GM11168 (cell line): Measurements from ENCODE around the gene PRKCH.

Experiments used
- in situ Hi-C: fragments of 300-500 bp; cut with MboI; formaldehyde crosslinking; loops from one replicate; pipeline ENCODE4 v1.12.0; 2022; ENCODE audit warnings: low sequenced_read_pairs; ENCODE audit not compliant: unreplicated experiment

The PRKCH gene

DNA sequence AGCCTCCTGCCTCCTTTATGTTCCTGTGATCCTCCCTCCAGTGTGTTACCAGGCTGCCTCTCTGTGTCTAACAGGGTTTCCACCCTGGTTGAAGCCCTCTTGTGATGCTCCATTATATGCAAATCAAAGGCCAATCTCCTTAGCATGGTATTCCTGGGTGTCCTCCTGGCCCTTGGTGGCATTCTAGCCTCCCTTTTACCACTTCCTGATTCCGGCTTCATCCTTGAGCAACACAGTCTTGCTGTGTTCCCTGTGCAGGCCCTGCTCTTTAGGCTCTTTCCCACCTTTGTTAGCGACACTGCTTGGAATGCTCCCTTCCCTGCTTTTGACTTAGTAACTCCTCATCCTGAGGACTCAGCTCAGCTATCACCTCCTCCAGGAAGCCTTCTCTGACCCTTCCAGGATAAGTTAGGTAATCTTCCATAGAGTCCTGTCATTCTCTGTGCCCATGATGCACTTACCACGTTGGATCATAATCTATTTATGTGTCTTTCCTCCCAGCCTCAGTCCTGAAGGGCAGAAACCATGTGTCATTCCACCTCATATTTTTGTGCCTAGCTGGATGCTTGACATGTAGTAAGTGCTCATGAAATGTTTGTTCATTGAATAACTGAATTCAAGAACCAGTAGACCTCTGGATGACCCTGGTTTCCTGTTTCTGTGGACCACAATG lies 37.3 kb downstream of the PRKCH start:
- in situ Hi-C loops: no loop called here

DNA sequence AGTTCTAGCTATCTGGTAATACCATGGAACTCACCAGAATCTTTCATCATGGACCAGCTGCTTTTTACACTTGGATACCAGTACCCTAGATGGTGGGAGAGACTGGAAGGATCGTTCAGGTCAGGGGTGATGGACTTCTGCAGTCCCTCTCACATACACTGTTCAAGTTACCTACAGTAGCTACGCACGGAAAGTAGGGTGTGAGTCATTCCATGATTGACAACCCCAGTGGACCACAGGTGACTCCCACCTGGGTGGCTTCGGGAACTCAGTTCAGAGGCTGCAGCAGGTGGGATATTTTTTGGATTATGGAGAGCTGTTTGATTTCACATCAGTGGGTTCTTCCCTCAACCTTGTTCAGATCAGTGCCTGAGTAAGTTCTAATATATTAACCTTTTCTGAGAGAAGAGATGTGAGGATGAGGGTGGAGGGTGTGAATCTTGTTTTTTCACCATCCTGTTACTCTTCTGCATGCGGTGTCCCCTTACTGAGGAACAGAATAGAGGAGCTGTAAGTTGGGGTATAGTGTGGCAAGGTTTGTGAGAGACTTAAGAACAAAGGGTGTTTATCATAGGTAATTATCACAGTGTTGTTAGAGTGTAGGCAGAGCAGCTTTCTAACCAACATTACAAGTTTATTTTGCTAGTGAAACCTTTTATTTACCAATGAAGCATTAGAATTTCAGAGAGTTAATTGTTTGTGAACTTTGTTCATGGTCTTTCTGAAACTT lies 39.6 kb downstream of the PRKCH start:
- in situ Hi-C loops: no loop called here

DNA sequence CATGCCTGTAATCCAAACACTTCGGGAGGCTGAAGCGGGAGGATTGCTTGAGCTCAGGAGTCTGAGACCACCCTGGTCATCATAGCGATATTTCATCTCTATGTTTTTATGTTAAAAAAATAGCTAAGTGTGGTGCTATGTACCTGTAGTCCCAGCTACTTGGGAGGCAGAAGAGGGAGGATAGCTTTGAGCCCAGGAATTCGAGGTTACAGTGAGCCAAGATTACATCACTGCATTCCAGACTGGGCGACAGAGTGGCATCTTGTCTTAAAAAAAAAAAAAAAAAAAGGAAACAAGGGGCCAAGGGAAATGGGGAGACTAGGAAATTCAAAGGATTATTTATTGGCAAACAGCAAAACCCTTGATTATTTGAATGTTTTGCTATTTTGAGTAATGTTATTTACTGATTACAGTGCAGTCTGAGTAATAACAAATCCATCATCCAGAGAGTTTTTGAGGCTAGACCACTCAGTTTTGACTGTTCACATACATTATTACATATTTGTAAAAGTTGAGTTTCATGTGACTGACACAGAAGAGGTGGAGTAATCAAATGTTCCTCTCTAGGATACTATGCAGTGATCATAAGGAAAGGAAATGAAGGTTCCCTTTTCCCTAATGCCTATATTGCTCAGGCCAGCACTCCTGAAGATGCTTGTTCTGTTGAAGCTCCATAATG lies 40.8 kb downstream of the PRKCH start:
- in situ Hi-C loops: no loop called here

DNA sequence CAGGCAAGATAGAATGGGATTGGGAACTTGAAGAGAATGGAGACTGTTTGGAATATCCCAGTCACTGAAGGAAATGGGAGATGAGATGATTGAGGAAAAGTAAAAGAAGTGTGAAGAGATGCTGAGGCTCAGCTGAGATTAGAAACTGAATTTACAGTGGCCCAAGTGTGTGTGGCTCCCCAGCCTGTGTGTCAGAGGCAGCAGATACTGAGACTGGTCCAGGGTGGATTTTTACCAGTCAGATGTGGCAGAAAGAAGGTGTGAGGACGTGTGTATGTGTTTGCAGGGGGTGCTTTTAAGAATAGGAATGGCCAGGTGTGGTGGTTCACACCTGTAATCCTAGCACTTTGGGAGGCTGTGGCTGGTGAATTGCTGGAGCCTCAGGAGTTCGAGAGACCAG lies 42.9 kb downstream of the PRKCH start:
- in situ Hi-C loops: no loop called here

DNA sequence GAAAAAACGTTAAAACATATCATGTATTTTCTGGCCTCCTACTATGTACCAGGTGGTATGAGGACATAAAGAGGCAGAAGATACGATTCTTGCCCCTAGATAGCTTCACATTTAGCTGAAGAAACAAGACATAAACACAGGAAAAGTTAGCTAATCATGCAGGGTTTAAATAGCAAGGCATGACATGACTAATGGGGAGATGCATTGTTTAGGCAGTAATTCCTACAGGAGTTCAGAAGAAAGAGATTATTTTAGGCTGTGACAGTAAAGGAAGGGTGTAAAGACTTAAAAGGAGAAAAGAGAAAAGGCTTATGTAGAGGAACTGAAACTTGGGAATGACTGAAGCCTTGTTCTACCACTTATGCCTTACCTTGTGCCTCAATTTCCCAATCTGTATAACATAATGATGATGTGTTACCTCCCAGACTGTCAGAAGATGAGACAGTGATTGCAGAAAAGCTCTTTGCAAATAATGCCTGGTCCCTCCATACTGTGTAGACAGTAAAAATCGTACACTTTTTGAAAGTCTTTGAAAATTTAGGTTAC lies 44.4 kb downstream of the PRKCH start:
- in situ Hi-C loops: no loop called here

DNA sequence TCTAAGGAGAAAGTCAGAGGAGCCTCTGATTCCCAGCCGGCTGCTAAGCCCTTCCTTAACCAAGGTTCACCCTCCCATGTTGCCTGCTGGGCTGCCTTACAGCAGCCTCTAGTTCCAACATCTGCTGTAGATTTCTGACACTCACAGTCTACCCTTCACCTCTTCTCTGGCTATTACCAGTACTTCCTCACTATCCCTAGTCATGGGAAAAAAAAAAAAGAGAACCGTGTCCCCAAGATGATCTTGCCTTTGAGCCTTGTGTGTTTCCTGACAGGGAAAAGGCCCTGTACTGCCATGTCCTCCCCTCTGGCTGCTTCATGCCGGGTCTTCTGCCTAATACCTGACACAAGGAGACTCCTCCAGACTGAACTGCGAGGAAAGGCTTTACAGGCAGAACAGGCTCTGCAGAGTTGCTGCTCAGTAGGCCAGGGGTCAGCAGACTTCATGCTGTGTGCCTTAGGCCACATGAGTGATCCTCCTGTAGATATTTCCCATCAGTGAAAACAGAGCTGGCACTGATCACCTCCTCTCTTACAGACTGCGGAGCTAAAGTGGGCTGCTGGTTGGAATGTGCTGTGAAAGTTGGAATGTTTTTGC lies 46.8 kb downstream of the PRKCH start:
- in situ Hi-C loops: no loop called here

DNA sequence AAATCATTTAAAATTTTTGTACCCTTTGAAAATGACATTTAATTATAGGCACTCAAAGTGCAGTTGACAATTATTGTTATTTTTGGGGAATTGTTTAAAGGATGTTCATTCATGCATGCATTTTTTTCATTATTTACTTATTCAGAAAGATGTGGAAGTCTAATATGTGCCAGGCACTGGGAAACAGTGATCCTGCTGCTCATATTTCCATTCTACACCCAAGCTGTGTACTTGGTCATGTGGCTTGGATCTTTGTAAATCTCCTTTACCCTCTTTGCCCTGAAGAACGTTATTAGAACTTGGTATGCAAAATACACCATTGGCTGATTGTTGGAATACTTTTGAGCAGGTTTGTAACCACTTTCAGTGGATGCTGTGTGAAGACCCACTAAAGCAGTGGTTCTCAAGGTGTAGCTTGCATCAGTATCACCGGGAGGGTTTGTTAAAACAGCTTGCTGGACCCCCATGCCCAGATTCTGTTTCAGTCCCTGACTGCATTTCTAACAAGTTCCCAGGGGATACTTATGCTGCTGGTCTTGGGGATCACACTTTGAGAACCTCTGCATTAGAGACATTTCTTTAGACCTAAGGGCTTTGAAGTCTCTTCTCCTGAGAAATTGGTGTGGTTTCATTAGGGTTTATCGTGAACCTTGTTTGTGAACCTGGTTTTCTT lies 47.5 kb downstream of the PRKCH start:
- in situ Hi-C loops: no loop called here

DNA sequence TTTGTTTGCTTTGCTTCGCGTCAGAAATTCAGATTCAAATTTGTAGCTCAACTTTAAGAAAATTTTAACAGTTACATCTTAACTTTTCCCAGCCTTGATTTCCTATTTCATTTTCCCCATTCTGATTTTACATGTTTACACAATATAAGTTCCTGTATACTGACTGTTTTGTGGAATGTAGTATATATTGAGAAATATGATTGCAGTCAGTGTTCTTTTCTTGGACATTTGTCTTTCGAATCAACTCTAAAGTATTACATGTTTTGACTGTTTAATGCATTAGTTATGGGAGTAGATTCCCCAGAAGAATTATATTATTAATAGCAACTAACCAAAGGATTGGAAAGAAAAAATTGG lies 48.1 kb downstream of the PRKCH start:
- in situ Hi-C loops: no loop called here

DNA sequence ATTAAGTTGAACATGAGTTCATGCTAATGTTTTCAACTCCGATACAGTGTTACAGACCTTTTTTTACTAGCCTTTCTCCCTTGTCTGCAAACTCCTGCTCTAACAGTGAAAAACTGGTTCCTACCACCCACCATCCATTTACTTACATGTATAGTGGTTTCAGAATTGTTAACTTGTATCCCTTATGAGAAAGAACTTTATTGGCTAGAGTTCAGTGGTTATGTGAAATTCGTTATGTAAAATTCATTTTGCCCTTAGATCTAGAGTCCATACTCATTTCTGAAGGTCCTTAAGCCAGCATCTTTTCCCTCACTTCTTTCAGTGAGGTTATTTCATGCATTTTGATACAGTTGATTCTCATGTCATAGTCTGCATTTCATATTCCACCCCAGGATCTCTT lies 51.0 kb downstream of the PRKCH start:
- in situ Hi-C loops: no loop called here

DNA sequence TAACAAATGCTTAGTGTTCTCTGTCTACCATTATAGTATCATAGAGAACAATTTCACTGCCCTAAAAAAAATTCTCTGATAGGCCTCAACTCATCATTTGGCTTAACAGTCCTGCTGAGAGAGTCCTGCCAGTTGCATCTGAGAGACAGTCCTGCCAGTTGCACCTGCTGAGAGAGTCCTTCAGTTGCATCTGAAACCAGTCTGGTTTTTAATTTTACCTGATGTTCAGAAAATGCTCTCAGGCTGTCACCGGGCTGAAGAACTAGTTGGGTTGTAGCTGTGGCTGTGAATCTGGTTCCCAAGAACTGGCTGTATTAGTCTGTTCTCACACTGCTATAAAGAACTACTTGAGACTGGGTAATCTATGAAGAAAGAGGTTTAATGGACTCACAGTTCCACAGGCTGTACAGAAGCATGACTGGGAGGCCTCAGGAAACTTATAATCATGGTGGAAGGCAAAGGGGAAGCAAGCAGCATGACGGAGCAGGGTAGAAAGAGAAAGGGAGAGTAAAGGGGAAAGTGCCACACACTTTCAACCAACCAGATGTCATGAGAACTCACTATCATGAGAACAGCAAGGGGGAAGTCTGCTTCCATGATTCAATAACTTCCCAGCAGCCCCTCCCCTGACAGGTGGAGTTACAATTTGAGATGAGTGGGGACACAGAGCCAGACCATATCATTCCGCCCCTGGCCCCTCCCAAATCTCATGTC lies 51.6 kb downstream of the PRKCH start:
- in situ Hi-C loops: no loop called here

DNA sequence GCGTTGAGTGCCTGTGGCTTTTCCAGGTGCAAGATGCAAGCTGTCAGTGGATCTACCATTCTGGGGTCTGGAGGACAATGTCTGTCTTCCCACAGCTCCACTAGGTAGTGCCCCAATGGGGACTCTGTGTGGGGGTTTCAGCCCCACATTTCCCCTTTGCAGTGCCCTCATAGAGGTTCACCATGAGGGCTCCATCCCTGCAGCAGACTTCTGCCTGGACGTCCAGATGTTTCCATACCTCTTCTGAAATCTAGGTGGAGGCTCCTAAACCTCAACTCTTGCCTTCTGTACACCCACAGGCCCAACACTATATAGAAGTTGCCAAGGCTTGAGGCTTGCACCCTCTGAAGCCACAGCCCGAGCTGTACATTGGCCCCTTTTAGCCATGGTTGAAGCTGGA lies 52.9 kb downstream of the PRKCH start:
- in situ Hi-C loops: no loop called here

DNA sequence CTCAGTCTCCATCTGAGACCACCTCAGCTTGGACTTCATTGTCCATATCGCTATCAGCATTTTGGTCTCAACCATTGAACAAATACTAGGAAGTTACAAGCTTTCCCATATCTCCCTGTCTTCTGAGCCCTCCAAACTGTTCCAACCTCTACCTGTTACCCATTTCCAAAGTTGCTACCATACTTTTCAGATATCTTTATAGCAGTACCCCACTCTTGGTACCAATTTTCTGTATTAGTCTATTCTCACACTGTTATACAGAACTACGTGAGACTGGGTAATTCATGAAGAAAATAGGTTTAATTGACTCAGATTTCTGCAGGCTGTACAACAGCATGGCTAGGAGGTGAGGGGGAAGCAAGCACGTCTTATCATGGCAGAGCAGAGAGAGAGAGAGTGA lies 53.8 kb downstream of the PRKCH start:
- in situ Hi-C loops: no loop called here

DNA sequence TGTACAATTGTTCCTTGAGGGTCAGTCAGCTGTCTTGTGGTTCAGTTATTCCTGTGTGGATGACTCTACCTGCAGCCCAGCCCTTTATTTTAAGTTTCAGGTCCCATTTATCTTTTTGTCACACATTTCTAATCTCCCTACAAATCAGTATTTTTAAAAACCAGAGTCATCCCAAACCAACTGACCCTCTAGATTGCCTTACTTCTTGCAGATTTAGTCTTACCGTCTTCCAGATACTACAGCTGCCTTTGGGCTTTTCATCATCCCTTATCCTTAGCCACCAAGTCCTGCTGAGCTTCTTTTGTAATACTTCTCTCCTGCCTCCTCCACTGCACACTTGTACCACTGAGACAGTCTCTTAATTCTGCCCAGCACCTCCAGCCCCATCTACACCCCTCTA lies 54.9 kb downstream of the PRKCH start:
- in situ Hi-C loops: no loop called here

DNA sequence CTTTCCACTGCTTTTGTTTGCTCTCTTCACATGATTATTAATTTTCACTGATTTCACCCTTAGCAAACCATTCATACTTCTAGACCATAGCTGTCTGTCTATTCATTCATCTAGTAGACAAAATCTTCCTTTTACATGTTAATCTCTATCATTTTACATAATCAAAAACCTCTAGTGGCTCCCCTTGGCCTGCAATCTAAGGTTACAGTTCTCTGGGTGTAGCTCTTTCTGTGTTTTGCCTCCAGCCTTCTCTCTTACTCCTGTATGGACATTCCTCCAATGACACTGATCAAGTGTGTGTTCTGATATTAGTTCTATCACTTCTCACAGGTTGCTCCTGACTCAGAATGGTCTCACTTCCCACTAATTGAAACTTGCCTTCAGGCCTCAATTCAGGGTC lies 56.4 kb downstream of the PRKCH start:
- in situ Hi-C loops: no loop called here

DNA sequence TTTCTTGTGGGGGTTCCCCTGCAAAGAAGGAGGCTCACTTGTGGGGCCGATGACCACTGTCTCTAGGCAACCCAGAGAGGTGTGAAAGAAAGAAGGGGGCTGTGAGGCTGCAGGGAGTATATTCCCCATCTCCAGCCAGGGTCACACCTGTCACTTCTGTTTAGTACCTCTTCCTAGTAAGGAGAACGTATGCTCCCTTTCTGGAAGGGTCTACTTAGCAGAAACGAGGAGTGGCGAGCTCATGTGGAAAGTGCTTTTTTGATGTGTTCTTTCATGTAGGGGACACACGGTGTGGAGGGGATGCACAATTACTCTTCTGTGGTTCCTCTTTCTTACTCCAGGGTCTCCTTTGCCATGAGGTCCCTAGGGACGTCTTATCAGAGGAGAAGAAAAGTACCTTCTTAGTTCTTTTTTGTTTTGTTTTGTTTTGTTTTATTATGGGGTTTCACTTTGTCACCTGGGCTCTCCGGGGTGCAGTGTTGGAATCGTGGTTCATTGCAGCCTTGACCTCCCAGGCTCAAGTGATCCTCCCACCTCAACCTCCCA lies 58.3 kb downstream of the PRKCH start:
- in situ Hi-C loops: no loop called here

DNA sequence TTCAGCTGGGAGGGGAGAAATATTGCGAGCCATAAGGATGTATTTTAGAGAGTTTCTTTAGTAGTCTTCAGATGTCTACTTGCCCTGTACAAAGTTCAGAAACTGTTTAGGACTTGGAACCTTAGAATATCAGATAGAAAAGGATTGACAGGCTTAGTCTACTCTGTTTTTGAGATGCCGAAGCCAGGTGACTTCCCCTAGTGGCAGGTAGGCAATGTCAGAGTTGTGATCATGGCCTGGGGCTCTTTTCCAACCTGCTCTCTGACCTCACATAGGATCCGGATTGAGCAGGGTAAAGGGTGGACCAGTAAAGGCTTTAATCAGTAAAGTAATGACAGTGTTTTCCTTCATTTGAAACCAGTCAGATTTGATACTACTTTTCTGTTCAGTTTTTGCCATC lies 59.6 kb downstream of the PRKCH start:
- in situ Hi-C loops: no loop called here

DNA sequence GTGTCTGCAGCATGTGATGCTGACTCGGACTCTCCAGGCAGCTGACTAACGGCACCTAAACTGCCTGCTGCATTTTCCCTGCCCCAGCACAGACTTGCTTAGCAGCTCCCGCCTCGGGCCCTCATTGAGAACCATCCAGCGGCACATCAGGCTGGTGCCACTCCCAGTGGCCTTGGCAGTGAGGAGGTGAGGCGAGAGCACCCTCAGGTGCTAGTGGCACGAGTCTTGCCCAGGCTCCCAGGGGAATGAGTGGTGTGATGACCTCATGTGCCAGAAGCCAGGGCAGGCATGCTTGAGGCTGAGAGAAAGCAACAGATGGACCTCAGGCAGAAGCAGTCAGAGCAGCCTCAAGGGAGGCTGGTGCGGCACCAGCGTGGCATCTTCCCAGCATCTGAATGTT lies 60.2 kb downstream of the PRKCH start:
- in situ Hi-C loops: no loop called here

DNA sequence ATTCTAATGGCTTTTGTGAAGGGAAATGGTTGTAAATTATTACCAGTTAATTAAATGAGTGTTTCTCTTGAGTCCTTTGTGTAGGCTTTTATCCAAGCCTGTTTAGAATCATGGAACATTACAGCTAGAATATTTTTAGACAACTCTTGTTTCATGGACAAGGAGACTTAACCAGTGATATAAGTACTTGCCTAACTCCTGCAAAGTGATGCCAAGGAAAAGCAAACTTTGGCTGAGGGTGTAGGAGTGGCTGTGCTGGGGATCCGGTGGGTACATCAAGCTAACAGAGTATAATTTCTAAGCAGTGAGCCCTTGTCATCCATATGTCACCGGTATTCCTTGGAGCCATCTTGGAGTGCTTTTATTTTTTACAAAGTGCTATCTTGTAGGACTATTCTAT lies 61.5 kb downstream of the PRKCH start:
- in situ Hi-C loops: no loop called here

DNA sequence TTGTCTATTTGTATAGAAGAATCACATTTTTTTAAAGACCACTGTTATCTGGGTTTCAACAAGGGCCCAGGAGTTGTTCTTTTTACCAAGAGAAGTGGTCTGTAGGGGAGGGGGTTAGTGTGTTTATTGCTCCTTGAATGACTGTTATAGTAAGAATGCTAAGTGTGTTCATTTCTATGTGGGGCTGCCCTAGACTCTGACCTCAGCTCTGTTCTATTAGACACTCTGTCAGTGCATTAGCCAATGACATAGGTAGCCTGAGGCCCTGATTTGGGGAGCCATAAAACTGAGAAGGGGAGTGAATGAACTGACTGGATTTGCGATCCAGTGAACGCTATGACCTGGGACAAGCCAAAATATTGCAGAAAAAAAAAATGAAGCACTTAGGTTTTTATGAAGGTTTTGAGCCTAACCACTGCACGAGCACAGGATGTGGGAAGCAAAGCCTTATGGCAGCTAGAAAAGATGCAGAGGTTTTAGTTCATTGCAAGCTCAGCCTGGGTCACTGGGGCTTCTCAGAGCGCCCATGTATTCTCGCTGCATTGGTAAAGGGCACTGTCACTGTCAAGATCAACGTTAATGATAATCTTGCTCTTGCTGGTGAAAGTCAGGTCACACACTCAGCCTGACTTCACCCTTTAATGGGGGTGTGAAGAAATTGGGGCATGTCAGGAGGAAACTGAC lies 63.8 kb downstream of the PRKCH start:
- in situ Hi-C loops: no loop called here
